SK-N-SH treated with all-trans-retinoic acid at 6 μM for 48 hours (cell line): ENCODE measurements around the gene SRM.

Experiments used
- ISL1 ChIP-seq: fragments of 250-450 bp; sonication (Bioruptor Pico); IDR thresholded peaks from 2 replicates; pipeline ENCODE4 v2.1.2; 2022; ENCODE audit warnings: mild to moderate bottlenecking, moderate library complexity
- OSR1 ChIP-seq: fragments of 250-450 bp; sonication (Bioruptor Pico); IDR thresholded peaks from 2 replicates; pipeline ENCODE4 v1.8.0; 2022; ENCODE audit warnings: moderate library complexity, mild to moderate bottlenecking, inconsistent platforms
- TF ChIP-seq, protein P1 (sequence below): fragments of 250-450 bp; sonication (Bioruptor Pico); IDR thresholded peaks from 2 replicates; pipeline ENCODE4 v1.5.0; 2020; ENCODE audit warnings: mild to moderate bottlenecking, moderate library complexity
- TF ChIP-seq, protein P2 (sequence below): fragments of 250-450 bp; sonication (Bioruptor Pico); IDR thresholded peaks from 2 replicates; pipeline ENCODE4 v1.8.0; 2020; ENCODE audit warnings: mild to moderate bottlenecking, moderate library complexity, borderline replicate concordance

DNA sequence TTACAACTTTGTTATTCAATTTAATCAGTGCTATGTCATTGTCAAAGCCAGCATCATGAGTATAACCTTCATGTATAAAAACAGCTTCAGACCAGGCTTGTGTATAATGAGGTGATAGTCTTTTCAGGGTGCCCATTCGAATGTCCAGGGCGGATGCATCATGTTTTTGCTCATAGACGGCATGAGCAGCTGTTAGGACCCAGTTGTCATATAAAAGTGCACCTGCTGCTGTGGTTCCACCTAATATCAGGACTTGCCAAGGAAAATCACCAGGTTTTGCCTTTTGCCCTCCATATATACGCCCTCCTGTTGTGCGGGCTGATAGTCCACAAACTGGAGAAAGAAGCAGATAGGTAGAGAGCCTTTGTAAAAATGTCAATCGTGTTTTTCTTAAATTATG lies 32.5 kb downstream of the SRM start:
- TF ChIP-seq OSR1 (CRISPR knock-in tag) (no peak), ISL1 (CRISPR knock-in tag) (no peak)
- TF ChIP-seq, protein P1, sequence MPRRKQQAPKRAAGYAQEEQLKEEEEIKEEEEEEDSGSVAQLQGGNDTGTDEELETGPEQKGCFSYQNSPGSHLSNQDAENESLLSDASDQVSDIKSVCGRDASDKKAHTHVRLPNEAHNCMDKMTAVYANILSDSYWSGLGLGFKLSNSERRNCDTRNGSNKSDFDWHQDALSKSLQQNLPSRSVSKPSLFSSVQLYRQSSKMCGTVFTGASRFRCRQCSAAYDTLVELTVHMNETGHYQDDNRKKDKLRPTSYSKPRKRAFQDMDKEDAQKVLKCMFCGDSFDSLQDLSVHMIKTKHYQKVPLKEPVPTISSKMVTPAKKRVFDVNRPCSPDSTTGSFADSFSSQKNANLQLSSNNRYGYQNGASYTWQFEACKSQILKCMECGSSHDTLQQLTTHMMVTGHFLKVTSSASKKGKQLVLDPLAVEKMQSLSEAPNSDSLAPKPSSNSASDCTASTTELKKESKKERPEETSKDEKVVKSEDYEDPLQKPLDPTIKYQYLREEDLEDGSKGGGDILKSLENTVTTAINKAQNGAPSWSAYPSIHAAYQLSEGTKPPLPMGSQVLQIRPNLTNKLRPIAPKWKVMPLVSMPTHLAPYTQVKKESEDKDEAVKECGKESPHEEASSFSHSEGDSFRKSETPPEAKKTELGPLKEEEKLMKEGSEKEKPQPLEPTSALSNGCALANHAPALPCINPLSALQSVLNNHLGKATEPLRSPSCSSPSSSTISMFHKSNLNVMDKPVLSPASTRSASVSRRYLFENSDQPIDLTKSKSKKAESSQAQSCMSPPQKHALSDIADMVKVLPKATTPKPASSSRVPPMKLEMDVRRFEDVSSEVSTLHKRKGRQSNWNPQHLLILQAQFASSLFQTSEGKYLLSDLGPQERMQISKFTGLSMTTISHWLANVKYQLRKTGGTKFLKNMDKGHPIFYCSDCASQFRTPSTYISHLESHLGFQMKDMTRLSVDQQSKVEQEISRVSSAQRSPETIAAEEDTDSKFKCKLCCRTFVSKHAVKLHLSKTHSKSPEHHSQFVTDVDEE (CRISPR knock-in tag): no peak
- TF ChIP-seq, protein P2, sequence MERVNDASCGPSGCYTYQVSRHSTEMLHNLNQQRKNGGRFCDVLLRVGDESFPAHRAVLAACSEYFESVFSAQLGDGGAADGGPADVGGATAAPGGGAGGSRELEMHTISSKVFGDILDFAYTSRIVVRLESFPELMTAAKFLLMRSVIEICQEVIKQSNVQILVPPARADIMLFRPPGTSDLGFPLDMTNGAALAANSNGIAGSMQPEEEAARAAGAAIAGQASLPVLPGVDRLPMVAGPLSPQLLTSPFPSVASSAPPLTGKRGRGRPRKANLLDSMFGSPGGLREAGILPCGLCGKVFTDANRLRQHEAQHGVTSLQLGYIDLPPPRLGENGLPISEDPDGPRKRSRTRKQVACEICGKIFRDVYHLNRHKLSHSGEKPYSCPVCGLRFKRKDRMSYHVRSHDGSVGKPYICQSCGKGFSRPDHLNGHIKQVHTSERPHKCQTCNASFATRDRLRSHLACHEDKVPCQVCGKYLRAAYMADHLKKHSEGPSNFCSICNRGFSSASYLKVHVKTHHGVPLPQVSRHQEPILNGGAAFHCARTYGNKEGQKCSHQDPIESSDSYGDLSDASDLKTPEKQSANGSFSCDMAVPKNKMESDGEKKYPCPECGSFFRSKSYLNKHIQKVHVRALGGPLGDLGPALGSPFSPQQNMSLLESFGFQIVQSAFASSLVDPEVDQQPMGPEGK (CRISPR knock-in tag): no peak
